Central memory CD8-positive, alpha-beta T cell (primary cell): ENCODE data around the gene ILK.

Source experiments
- ATAC-seq: fragments of 150-1000 bp; cut with Tn5 transposase; replicated peaks from 2 replicates; pipeline ENCODE4 v1.10.0; 2022; ENCODE audit warnings: mild to moderate bottlenecking, moderate FRiP score, moderate number of reproducible peaks; ENCODE audit not compliant: poor library complexity, severe bottlenecking; ENCODE audit errors: extremely low read depth
- DNase-seq, 2 donors: peaks; one replicate each; pipeline ENCODE4 v3.0.0; 2021; ENCODE audit warnings: low spot score in 2 of 2
- H3K27ac Mint-ChIP-seq: one replicate; pipeline ENCODE4 v1.8.0; 2022; ENCODE audit warnings: low read depth, mild to moderate bottlenecking, moderate library complexity, mixed read lengths
- H3K27me3 Mint-ChIP-seq: one replicate; pipeline ENCODE4 v1.8.0; 2022; ENCODE audit warnings: mixed read lengths
- H3K36me3 Mint-ChIP-seq: one replicate; pipeline ENCODE4 v1.8.0; 2022; ENCODE audit warnings: mild to moderate bottlenecking, moderate library complexity, mixed read lengths; ENCODE audit not compliant: insufficient read depth
- H3K4me1 Mint-ChIP-seq: one replicate; pipeline ENCODE4 v1.8.0; 2022; ENCODE audit warnings: mixed read lengths
- H3K4me3 Mint-ChIP-seq: one replicate; pipeline ENCODE4 v1.8.0; 2022; ENCODE audit warnings: mild to moderate bottlenecking, moderate library complexity, mixed read lengths
- H3K9me3 Mint-ChIP-seq: one replicate; pipeline ENCODE4 v1.8.0; 2022; ENCODE audit warnings: mixed read lengths

ILK gene

GRCh38 chr11:6646071-6646470 is 42.5 kb downstream of the ILK start:
- Mint-ChIP-seq H3K9me3 (no peaks in the 10 kb centered on the region), H3K27ac (no peak overlapping the region), H3K27me3 (no peaks in the 10 kb centered on the region), H3K4me1 (peaks cover 7% of the 10 kb centered on the region), H3K36me3 (no peaks in the 10 kb centered on the region), H3K4me3 (no peak overlapping the region)
- no peak for DNase-seq
- no peak for ATAC-seq

- no peak for ATAC-seq
- no peaks in the 10 kb centered on the region for H3K36me3 Mint-ChIP-seq
- H3K27ac Mint-ChIP-seq, result no peak overlapping the region
- no peaks in the 10 kb centered on the region for H3K9me3 Mint-ChIP-seq
- H3K4me3 Mint-ChIP-seq, result no peak overlapping the region
- no peaks in the 10 kb centered on the region for H3K27me3 Mint-ChIP-seq
- DNase-seq, result no peak
- peaks cover 7% of the 10 kb centered on the region for H3K4me1 Mint-ChIP-seq
Measured at GRCh38 chr11:6646576-6646917, 43.0 kb downstream of the ILK start.

- Mint-ChIP-seq H3K36me3 (no peaks in the 10 kb centered on the region), H3K4me3 (no peak overlapping the region), H3K4me1 (peaks cover 7% of the 10 kb centered on the region), H3K27me3 (no peaks in the 10 kb centered on the region), H3K27ac (no peak overlapping the region), H3K9me3 (no peaks in the 10 kb centered on the region)
- ATAC-seq (peak; percentile 44), DNase-seq (no peak)
Measured at GRCh38 chr11:6646918-6647679, 43.5 kb downstream of the ILK start.

GRCh38 chr11:6647836-6648235 is 44.3 kb downstream of the ILK start:
- no peak for ATAC-seq
- Mint-ChIP-seq H3K4me1 (peaks cover 7% of the 10 kb centered on the region), H3K27me3 (no peaks in the 10 kb centered on the region), H3K4me3 (no peak overlapping the region), H3K27ac (no peak overlapping the region), H3K9me3 (no peaks in the 10 kb centered on the region), H3K36me3 (no peaks in the 10 kb centered on the region)
- no peak for DNase-seq

GRCh38 chr11:6648501-6648900 is 44.9 kb downstream of the ILK start:
- DNase-seq (no peak), ATAC-seq (no peak)
- H3K27me3 Mint-ChIP-seq, result no peaks in the 10 kb centered on the region
- no peaks in the 10 kb centered on the region for H3K9me3 Mint-ChIP-seq
- no peak overlapping the region for H3K4me3 Mint-ChIP-seq
- no peak overlapping the region for H3K27ac Mint-ChIP-seq
- H3K36me3 Mint-ChIP-seq, result no peaks in the 10 kb centered on the region
- peaks cover 7% of the 10 kb centered on the region for H3K4me1 Mint-ChIP-seq

GRCh38 chr11:6650104-6650503 is 46.5 kb downstream of the ILK start:
- Mint-ChIP-seq H3K36me3 (no peaks in the 10 kb centered on the region), H3K4me1 (peaks cover 3% of the 10 kb centered on the region), H3K27ac (no peak overlapping the region), H3K27me3 (no peaks in the 10 kb centered on the region), H3K9me3 (no peaks in the 10 kb centered on the region), H3K4me3 (no peak overlapping the region)
- DNase-seq (no peak), ATAC-seq (no peak)

- H3K27ac Mint-ChIP-seq, result no peak overlapping the region
- no peak for ATAC-seq
- H3K9me3 Mint-ChIP-seq, result no peaks in the 10 kb centered on the region
- H3K4me1 Mint-ChIP-seq, result no peaks in the 10 kb centered on the region
- H3K4me3 Mint-ChIP-seq, result no peak overlapping the region
- no peaks in the 10 kb centered on the region for H3K27me3 Mint-ChIP-seq
- DNase-seq, result no peak
- peaks cover 2% of the 10 kb centered on the region for H3K36me3 Mint-ChIP-seq
Measured at GRCh38 chr11:6650980-6651379, 47.4 kb downstream of the ILK start.

GRCh38 chr11:6652182-6652581 is 48.6 kb downstream of the ILK start:
- H3K27ac Mint-ChIP-seq, result no peak overlapping the region
- ATAC-seq (no peak), DNase-seq (no peak)
- H3K27me3 Mint-ChIP-seq, result no peaks in the 10 kb centered on the region
- H3K36me3 Mint-ChIP-seq, result peaks cover 2% of the 10 kb centered on the region
- no peaks in the 10 kb centered on the region for H3K9me3 Mint-ChIP-seq
- no peak overlapping the region for H3K4me3 Mint-ChIP-seq
- H3K4me1 Mint-ChIP-seq, result no peaks in the 10 kb centered on the region

GRCh38 chr11:6653097-6653496 is 49.5 kb downstream of the ILK start:
- DNase-seq, result no peak
- no peak for ATAC-seq
- no peaks in the 10 kb centered on the region for H3K4me1 Mint-ChIP-seq
- no peaks in the 10 kb centered on the region for H3K27me3 Mint-ChIP-seq
- H3K9me3 Mint-ChIP-seq, result no peaks in the 10 kb centered on the region
- H3K27ac Mint-ChIP-seq, result no peak overlapping the region
- H3K4me3 Mint-ChIP-seq, result no peak overlapping the region
- H3K36me3 Mint-ChIP-seq, result peaks cover 2% of the 10 kb centered on the region

- Mint-ChIP-seq H3K4me1 (no peaks in the 10 kb centered on the region), H3K4me3 (no peak overlapping the region), H3K36me3 (peaks cover 2% of the 10 kb centered on the region), H3K9me3 (no peaks in the 10 kb centered on the region), H3K27ac (no peak overlapping the region), H3K27me3 (no peaks in the 10 kb centered on the region)
- DNase-seq (no peak), ATAC-seq (no peak)
Measured at GRCh38 chr11:6653656-6654055, 50.1 kb downstream of the ILK start.

GRCh38 chr11:6654281-6655019 is 50.9 kb downstream of the ILK start:
- ATAC-seq (no peak), DNase-seq (no peak)
- Mint-ChIP-seq H3K36me3 (peaks cover 2% of the 10 kb centered on the region), H3K27ac (no peak overlapping the region), H3K9me3 (no peaks in the 10 kb centered on the region), H3K4me3 (no peak overlapping the region), H3K27me3 (no peaks in the 10 kb centered on the region), H3K4me1 (no peaks in the 10 kb centered on the region)

- peak; percentile 45 for ATAC-seq
- DNase-seq, result no peak
- peaks cover 2% of the 10 kb centered on the region for H3K36me3 Mint-ChIP-seq
Measured at GRCh38 chr11:6655020-6655789, 51.6 kb downstream of the ILK start.

More at GRCh38 chr11:6655020-6655789, 51.6 kb downstream of the ILK start:
- Mint-ChIP-seq H3K27me3 (no peaks in the 10 kb centered on the region), H3K4me1 (no peaks in the 10 kb centered on the region), H3K4me3 (no peak overlapping the region), H3K27ac (no peak overlapping the region), H3K9me3 (no peaks in the 10 kb centered on the region)
